Stimulated activated CD8-positive, alpha-beta memory T cell treated with anti-CD3 and anti-CD28 coated beads, Interleukin-15, amount 100 ng/mL, for 24 hours (primary cell): Measurements from ENCODE around the gene F2R.
"Not testable (repeated sequence)": the region's sequence is repeated elsewhere in the genome, so short reads cannot be mapped to it uniquely, and the experiment has no call there.

Source experiments
- DNase-seq: peaks from one replicate; pipeline ENCODE4 v3.0.0-alpha.2; 2020; ENCODE audit warnings: low read depth

F2R gene

GRCh38 chr5:76757049-76757448 lies 41.1 kb downstream of the F2R start:
- no peak for DNase-seq

DNA sequence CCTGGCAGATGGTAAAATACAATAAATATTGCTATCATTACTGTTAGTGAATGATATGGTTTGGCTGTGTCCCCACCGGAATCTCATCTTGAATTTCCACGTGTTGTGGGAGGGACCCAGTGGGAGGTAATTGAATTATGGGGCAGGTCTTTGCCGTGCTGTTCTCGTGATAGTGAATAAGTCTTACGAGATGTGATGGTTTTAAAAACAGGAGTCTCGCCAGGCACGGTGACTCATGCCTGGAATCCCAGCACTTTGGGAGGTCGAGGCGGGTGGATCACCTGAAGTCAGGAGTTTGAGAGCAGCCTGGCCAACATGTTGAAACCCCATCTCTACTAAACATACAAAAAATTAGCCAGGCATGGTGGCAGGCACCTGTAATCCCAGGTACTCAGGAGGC lies 45.2 kb downstream of the F2R start:
- DNase-seq: not testable (repeated sequence)

DNA sequence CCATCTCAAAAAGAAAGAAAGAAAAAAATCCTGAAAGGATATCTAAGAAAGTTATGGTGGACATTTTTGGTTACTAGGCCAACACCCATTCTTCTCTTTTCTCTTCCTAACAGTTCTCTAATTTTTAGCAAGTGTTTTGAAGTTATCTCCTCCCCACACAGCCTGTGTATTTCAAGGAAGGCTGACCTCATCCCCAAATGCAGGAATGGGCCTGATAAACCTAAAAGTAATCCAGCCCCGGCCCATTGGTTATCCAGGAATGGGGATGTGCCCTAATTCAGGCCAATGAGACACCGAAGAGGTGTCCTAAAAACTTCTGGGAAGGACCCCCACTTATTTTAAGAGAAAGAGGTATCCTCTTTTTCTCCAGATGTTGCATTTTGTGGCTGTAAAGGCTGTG lies 46.6 kb downstream of the F2R start:
- DNase-seq: no peak

- DNase-seq: no peak
Measured at GRCh38 chr5:76763136-76763535, 47.2 kb downstream of the F2R start.

GRCh38 chr5:76764374-76764773 lies 48.4 kb downstream of the F2R start:
- no peak for DNase-seq

GRCh38 chr5:76765249-76765648 lies 49.3 kb downstream of the F2R start:
- no peak for DNase-seq

GRCh38 chr5:76766746-76767145 lies 50.8 kb downstream of the F2R start:
- no peak for DNase-seq

DNA sequence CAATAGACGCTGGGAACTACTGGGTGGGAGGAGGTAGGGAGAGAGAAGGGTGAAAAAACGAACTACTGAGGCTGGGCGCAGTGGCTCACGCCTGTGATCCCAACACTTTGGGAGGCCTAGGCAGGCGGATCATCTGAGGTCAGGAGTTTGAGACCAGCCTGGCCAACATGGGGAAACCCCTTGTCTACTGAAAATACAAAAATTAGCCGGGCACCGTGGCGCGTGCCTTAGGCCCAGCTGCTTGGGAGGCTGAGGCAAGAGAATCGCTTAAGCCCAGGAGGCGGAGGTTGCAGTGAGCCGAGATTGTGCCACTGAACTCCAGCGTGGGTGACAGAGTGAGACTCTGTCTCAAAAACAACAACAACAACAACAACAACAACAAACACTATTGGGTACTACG lies 55.1 kb downstream of the F2R start:
- not testable (repeated sequence) for DNase-seq

GRCh38 chr5:76771705-76772405 lies 55.9 kb downstream of the F2R start:
- no peak for DNase-seq

DNA sequence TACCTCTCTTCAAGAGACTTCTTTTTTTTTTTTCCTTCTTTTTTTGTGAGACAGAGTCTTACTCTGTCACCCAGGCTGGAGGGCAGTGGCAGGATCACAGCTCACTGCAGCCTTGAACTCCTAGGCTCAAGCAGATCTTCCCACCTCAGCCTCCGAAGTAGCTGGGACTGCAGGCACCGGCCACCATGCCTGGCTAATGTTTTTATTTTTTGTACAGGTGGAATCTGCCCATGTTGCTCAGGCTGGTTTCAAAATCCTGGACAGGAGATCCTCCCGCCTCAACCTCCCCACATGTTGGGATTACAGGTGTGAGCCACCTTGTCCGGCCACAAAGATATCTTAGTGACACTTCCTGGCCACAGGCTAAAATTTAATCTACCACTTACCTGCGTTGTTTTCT lies 60.0 kb downstream of the F2R start:
- DNase-seq: no peak

- no peak for DNase-seq
Measured at GRCh38 chr5:76776391-76776790, 60.5 kb downstream of the F2R start.

- not testable (repeated sequence) for DNase-seq
Measured at GRCh38 chr5:76780616-76781015, 64.7 kb downstream of the F2R start.

GRCh38 chr5:76781775-76782174 lies 65.8 kb downstream of the F2R start:
- no peak for DNase-seq

DNA sequence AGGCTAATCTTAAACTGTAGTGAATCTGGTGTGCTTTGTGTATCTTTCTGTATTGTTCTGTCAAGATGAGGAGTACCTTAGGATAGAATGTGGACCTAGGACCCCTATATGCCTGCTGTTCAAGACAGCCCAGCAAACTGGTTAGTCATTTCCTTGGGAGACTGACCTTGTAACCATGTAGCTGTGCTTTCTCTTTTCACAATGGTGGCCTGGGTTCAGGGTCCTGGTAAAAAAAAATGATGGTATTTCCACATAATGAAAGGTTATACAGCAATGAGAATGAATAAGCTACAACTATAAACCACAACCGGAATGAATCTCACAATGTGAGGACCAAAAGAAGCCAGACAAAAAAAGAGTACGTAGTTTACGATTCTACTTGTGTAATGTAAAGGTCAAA lies 66.5 kb downstream of the F2R start:
- DNase-seq: no peak
